Measurements from ENCODE around the gene DDI2. TPM values are rescaled to one million over a fixed set of nuclear protein-coding genes. Genes with fewer than 3 reads are reported as not detected.

DDI2 gene
- total and polyA plus RNA-seq, 2 donors (not counting 3 experiments of a cell fraction or from before 2014, with no cell fraction given): 5.4 to 35.2 TPM

- intact Hi-C loops (cut with micrococcal nuclease): no loop called here
- H3K4me1 ChIP-seq (ENCODE audit: control insufficient read depth, extremely low read depth, insufficient read depth, low read length): peaks cover 15% of the 10 kb centered on the region
- FAIRE-seq: no peak
- no peak overlapping the region for H3K9ac ChIP-seq (replicated peaks; ENCODE audit: extremely low read depth, insufficient read depth, low read length)
- no peaks in the 10 kb centered on the region for H4K20me1 ChIP-seq (replicated peaks; ENCODE audit: control insufficient read depth, extremely low read depth, insufficient read depth, low read length)
- H2AFZ ChIP-seq (ENCODE audit: low read depth, low read length): no peak overlapping the region
- peaks cover 85% of the 10 kb centered on the region for H3K79me2 ChIP-seq (ENCODE audit: control insufficient read depth, insufficient read depth, low read length)
- no peaks in the 10 kb centered on the region for H3K9me3 ChIP-seq (replicated peaks; ENCODE audit: control insufficient read depth, insufficient read depth, low read length)
- ChIA-PET CTCF (no interaction called here), POLR2A (no interaction called here)
- no TSS peak for BruUV-seq (replicated peaks)
- no peak for TF ChIP-seq MYC (IDR thresholded peaks at IDR 0.05; ENCODE audit: low read depth, low read length)
- TF ChIP-seq FOS (IDR thresholded peaks at IDR 0.05; ENCODE audit: borderline replicate concordance, insufficient read depth, low read length): no peak
- no peak for TF ChIP-seq EZH2 (IDR thresholded peaks at IDR 0.05; ENCODE audit: borderline replicate concordance, low read depth, low read length, severe bottlenecking)
- no peak for TF ChIP-seq GATA2 (IDR thresholded peaks at IDR 0.05; ENCODE audit: insufficient read depth, insufficient read length, low read depth, low read length)
- no peak for TF ChIP-seq POLR2AphosphoS5 (IDR thresholded peaks at IDR 0.05; ENCODE audit: insufficient read depth, low read depth, low read length)
- no peak for TF ChIP-seq MAX (IDR thresholded peaks at IDR 0.05; ENCODE audit: insufficient read depth, insufficient read length)
- no peak for TF ChIP-seq JUN (IDR thresholded peaks at IDR 0.05; ENCODE audit: borderline replicate concordance, insufficient read depth, insufficient read length, low read depth)
- TF ChIP-seq CTCF (IDR thresholded peaks at IDR 0.05; ENCODE audit: extremely low read depth in 1 of 2, insufficient read depth in 1 of 2, low read depth in 1 of 2, low read length in 2 of 2): no peak
- no peak for TF ChIP-seq POLR2A (IDR thresholded peaks at IDR 0.05; ENCODE audit: low read depth, low read length)
- H3K4me2 ChIP-seq (ENCODE audit: insufficient read depth, low read length): no peak overlapping the region
- DNase-seq (ENCODE audit: low read depth, low spot score): no peak
- no peak overlapping the region for H3K27ac ChIP-seq (ENCODE audit: insufficient read depth, low read depth, low read length)
- dilution Hi-C loops (cut with MboI; ENCODE audit: extremely low pct_ligation_motif_present, low sequenced_read_pairs): no loop called here
- H3K27me3 ChIP-seq (ENCODE audit: control insufficient read depth in 2 of 2, insufficient read depth in 2 of 2, low read length in 2 of 2): no peaks in the 10 kb centered on the region
- H3K9me1 ChIP-seq (replicated peaks; ENCODE audit: control insufficient read depth, extremely low read depth, insufficient read depth, low read length): no peaks in the 10 kb centered on the region
- H3K36me3 ChIP-seq (ENCODE audit: control insufficient read depth in 2 of 2, extremely low read depth in 1 of 2, insufficient read depth in 2 of 2, low read length in 2 of 2): peaks cover 3 to 8% of the 10 kb centered on the region in 2 experiments
- no peak overlapping the region for H3K4me3 ChIP-seq (replicated peaks in 1 of 3; ENCODE audit: insufficient read depth in 1 of 3, low read depth in 1 of 3, low read length in 3 of 3)
Measured at GRCh38 chr1:15624133-15624714, 7.0 kb downstream of the DDI2 start.
